NCI-H2196 treated with DMSO at 0.1 percent for 48 hours (cell line): ENCODE data around the gene SLC11A2.
"Not testable (repeated sequence)": the region's sequence is repeated elsewhere in the genome, so short reads cannot be mapped to it uniquely, and the experiment has no call there.

Experiments used
- DNase-seq: peaks from one replicate; lab custom pipeline; 2025; ENCODE audit not compliant: unreplicated experiment; lab: John Stamatoyannopoulos, UW

The SLC11A2 gene

GRCh38 chr12:50951112-50951511, 75.1 kb downstream of the SLC11A2 start:
- no peak for DNase-seq

- no peak for DNase-seq
Measured at GRCh38 chr12:50949801-50950302, 76.3 kb downstream of the SLC11A2 start.

GRCh38 chr12:50948798-50949197, 77.4 kb downstream of the SLC11A2 start:
- no peak for DNase-seq

- no peak for DNase-seq
Measured at GRCh38 chr12:50947933-50948626, 78.1 kb downstream of the SLC11A2 start.

GRCh38 chr12:50937653-50938052, 88.5 kb downstream of the SLC11A2 start:
- DNase-seq = no peak

GRCh38 chr12:50936821-50937530, 89.2 kb downstream of the SLC11A2 start:
- DNase-seq = no peak

- DNase-seq = no peak
Measured at GRCh38 chr12:50934981-50935807, 91.0 kb downstream of the SLC11A2 start.

- no peak for DNase-seq
Measured at GRCh38 chr12:50934371-50934851, 91.8 kb downstream of the SLC11A2 start.

- DNase-seq = no peak
Measured at GRCh38 chr12:50933459-50934124, 92.6 kb downstream of the SLC11A2 start.

GRCh38 chr12:50932787-50933280, 93.3 kb downstream of the SLC11A2 start:
- DNase-seq = no peak

- DNase-seq = not testable (repeated sequence)
Measured at GRCh38 chr12:50930477-50930876, 95.7 kb downstream of the SLC11A2 start.

- DNase-seq = no peak
Measured at GRCh38 chr12:50929831-50930230, 96.4 kb downstream of the SLC11A2 start.
